ENCODE results near the gene KCNB1.

KCNB1 gene

GRCh38 chr20:49497398-49497669, 14.9 kb upstream of the KCNB1 start:
- no peak overlapping the region for H3K27ac ChIP-seq (replicated peaks)
- TF ChIP-seq CTCF (IDR thresholded peaks at IDR 0.05; ENCODE audit: insufficient read depth, low read length): no peak
- TF ChIP-seq GABPA (IDR thresholded peaks at IDR 0.05; ENCODE audit: low read depth): no peak
- TF ChIP-seq, protein P1, sequence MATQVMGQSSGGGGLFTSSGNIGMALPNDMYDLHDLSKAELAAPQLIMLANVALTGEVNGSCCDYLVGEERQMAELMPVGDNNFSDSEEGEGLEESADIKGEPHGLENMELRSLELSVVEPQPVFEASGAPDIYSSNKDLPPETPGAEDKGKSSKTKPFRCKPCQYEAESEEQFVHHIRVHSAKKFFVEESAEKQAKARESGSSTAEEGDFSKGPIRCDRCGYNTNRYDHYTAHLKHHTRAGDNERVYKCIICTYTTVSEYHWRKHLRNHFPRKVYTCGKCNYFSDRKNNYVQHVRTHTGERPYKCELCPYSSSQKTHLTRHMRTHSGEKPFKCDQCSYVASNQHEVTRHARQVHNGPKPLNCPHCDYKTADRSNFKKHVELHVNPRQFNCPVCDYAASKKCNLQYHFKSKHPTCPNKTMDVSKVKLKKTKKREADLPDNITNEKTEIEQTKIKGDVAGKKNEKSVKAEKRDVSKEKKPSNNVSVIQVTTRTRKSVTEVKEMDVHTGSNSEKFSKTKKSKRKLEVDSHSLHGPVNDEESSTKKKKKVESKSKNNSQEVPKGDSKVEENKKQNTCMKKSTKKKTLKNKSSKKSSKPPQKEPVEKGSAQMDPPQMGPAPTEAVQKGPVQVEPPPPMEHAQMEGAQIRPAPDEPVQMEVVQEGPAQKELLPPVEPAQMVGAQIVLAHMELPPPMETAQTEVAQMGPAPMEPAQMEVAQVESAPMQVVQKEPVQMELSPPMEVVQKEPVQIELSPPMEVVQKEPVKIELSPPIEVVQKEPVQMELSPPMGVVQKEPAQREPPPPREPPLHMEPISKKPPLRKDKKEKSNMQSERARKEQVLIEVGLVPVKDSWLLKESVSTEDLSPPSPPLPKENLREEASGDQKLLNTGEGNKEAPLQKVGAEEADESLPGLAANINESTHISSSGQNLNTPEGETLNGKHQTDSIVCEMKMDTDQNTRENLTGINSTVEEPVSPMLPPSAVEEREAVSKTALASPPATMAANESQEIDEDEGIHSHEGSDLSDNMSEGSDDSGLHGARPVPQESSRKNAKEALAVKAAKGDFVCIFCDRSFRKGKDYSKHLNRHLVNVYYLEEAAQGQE (IDR thresholded peaks at IDR 0.05; ENCODE audit: insufficient replicate concordance, low read depth): no peak
- TF ChIP-seq SPI1 (IDR thresholded peaks at IDR 0.05; ENCODE audit: borderline replicate concordance, low read depth): no peak
- TF ChIP-seq POLR2AphosphoS5 (IDR thresholded peaks at IDR 0.05; ENCODE audit: low read depth): no peak
- no peak for DNase-seq (ENCODE audit: low read depth in 1 of 2, low spot score in 1 of 2)
- no peaks in the 10 kb centered on the region for H3K27me3 ChIP-seq (ENCODE audit: insufficient read depth, poor library complexity, severe bottlenecking)
- no peak overlapping the region for H3K4me3 ChIP-seq (replicated peaks; ENCODE audit: insufficient read depth, low read length)

GRCh38 chr20:49496553-49497397, 14.3 kb upstream of the KCNB1 start:
- no peak for TF ChIP-seq POLR2AphosphoS5 (IDR thresholded peaks at IDR 0.05; ENCODE audit: low read depth)
- TF ChIP-seq, protein P1 (IDR thresholded peaks at IDR 0.05; ENCODE audit: insufficient replicate concordance, low read depth): no peak
- no peak for TF ChIP-seq SPI1 (IDR thresholded peaks at IDR 0.05; ENCODE audit: borderline replicate concordance, low read depth)
- no peak for TF ChIP-seq GABPA (IDR thresholded peaks at IDR 0.05; ENCODE audit: low read depth)
- TF ChIP-seq CTCF (IDR thresholded peaks at IDR 0.05; ENCODE audit: insufficient read depth, low read length): no peak
- H3K4me3 ChIP-seq (replicated peaks; ENCODE audit: insufficient read depth, low read length): no peak overlapping the region
- DNase-seq (ENCODE audit: low read depth in 1 of 2, low spot score in 1 of 2): no peak
- H3K27ac ChIP-seq (replicated peaks): no peak overlapping the region
- H3K27me3 ChIP-seq (ENCODE audit: insufficient read depth, poor library complexity, severe bottlenecking): no peaks in the 10 kb centered on the region

DNA sequence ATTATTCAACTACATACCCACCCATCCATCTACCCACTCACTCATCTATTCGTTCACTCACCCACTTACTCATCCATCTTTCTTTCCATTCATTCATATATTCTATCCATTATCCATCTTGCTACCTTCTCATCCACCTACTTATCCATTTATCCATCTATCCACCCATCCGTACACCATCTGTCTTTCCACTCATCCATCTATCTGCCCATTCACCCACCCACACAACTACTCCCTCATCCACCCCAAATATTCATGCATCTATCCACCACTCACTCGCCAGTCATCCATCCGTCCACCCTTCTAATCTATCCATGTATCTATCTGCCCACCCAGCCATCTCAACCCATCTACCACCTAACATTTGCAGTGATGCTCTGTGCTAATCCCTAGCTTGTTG, 13.6 kb upstream of the KCNB1 start:
- Histone ChIP-seq H3K27ac (replicated peaks) (no peak overlapping the region), H3K4me3 (replicated peaks; ENCODE audit: insufficient read depth, low read length) (no peak overlapping the region), H3K27me3 (ENCODE audit: insufficient read depth, poor library complexity, severe bottlenecking) (no peaks in the 10 kb centered on the region)
- TF ChIP-seq CTCF (IDR thresholded peaks at IDR 0.05; ENCODE audit: insufficient read depth, low read length): no peak
- TF ChIP-seq, protein P1 (IDR thresholded peaks at IDR 0.05; ENCODE audit: insufficient replicate concordance, low read depth): no peak
- TF ChIP-seq POLR2AphosphoS5 (IDR thresholded peaks at IDR 0.05; ENCODE audit: low read depth): no peak
- no peak for DNase-seq (ENCODE audit: low read depth in 1 of 2, low spot score in 1 of 2)

Measured in HL-60 (cell line).